Measurements from ENCODE around the gene BAG1. TPM values are rescaled to one million over a fixed set of nuclear protein-coding genes. Genes with fewer than 3 reads are reported as not detected.

BAG1 gene
- total and polyA plus RNA-seq, 2 donors (not counting 1 experiment from before 2014, with no cell fraction given) = 19.7 to 60.2 TPM

GRCh38 chr9:33211695-33212393, 52.7 kb downstream of the BAG1 start:
- Histone ChIP-seq H3K4me2 (replicated peaks; ENCODE audit: low read depth, low read length, poor library complexity, severe bottlenecking) (no peak overlapping the region), H3K9me3 (ENCODE audit: control extremely low read depth in 1 of 3, control insufficient read depth in 2 of 3, insufficient read depth in 1 of 3, low read length in 2 of 3) (no peaks in the 10 kb centered on the region), H4K20me1 (ENCODE audit: control insufficient read depth, insufficient read depth, low read length, poor library complexity, severe bottlenecking) (no peaks in the 10 kb centered on the region), H3K4me3 (ENCODE audit: control extremely low read depth in 1 of 5, extremely low read depth in 1 of 5, insufficient read depth in 1 of 5, low read depth in 2 of 5, low read length in 4 of 5) (no peak overlapping the region), H3K79me2 (ENCODE audit: control insufficient read depth, insufficient read depth, low read length) (no peaks in the 10 kb centered on the region), H2AFZ (ENCODE audit: insufficient read depth, low read depth, low read length, poor library complexity, severe bottlenecking) (no peak overlapping the region), H3K27ac (ENCODE audit: low read length in 2 of 2) (no peak overlapping the region), H3K4me1 (ENCODE audit: control insufficient read depth in 2 of 2, insufficient read depth in 2 of 2, low read length in 2 of 2) (no peaks in the 10 kb centered on the region), H3K36me3 (replicated peaks in 1 of 2; ENCODE audit: control extremely low read depth in 1 of 2, control insufficient read depth in 1 of 2, extremely low read depth in 1 of 2, insufficient read depth in 2 of 2, low read length in 1 of 2) (no peaks in the 10 kb centered on the region), H3K9ac (ENCODE audit: low read length) (no peak overlapping the region), H3K27me3 (replicated peaks in 1 of 4; ENCODE audit: control extremely low read depth in 1 of 4, control insufficient read depth in 3 of 4, insufficient read depth in 4 of 4, low read length in 3 of 4) (peaks cover 0 to 3% (median 0%) of the 10 kb centered on the region in 4 experiments)
- DNase-seq = no peak
- intact Hi-C loops (cut with micrococcal nuclease) = no loop called here
- TF ChIP-seq CTCF (IDR thresholded peaks at IDR 0.05) = no peak
- no peak for TF ChIP-seq EZH2 (IDR thresholded peaks at IDR 0.05; ENCODE audit: borderline replicate concordance, insufficient read depth, low read depth, low read length, poor library complexity, severe bottlenecking)
- Mint-ChIP-seq H3K27ac (no peak overlapping the region), H3K4me3 (no peak overlapping the region), H3K4me1 (peaks cover 4% of the 10 kb centered on the region), H3K27me3 (no peaks in the 10 kb centered on the region), H3K9me3 (ENCODE audit: insufficient read depth) (no peaks in the 10 kb centered on the region)
- POLR2A ChIA-PET = no interaction called here
- no peak for ATAC-seq (ENCODE audit: low read depth)
- WGBS (ENCODE audit: insufficient coverage) = 90% methylated on average over 2 of the region's 3 CpGs
- CTCF ChIA-PET = interaction anchor here (1.0 to 1.9 kb wide), 3 partner anchors 9 to 128 kb away, joined by 3 to 6 read pairs (median 3); no protein-coding TSS in a partner anchor

- Mint-ChIP-seq H3K27ac (no peak overlapping the region), H3K9me3 (ENCODE audit: insufficient read depth) (no peaks in the 10 kb centered on the region), H3K27me3 (no peaks in the 10 kb centered on the region), H3K4me1 (peaks cover 4% of the 10 kb centered on the region), H3K4me3 (no peak overlapping the region)
- no peaks in the 10 kb centered on the region for H4K20me1 ChIP-seq (ENCODE audit: control insufficient read depth, insufficient read depth, low read length, poor library complexity, severe bottlenecking)
- peaks cover 0 to 3% (median 0%) of the 10 kb centered on the region in 4 experiments for H3K27me3 ChIP-seq (replicated peaks in 1 of 4; ENCODE audit: control extremely low read depth in 1 of 4, control insufficient read depth in 3 of 4, insufficient read depth in 4 of 4, low read length in 3 of 4)
- intact Hi-C loops (cut with micrococcal nuclease) = no loop called here
- no peaks in the 10 kb centered on the region for H3K79me2 ChIP-seq (ENCODE audit: control insufficient read depth, insufficient read depth, low read length)
- no peak overlapping the region for H3K27ac ChIP-seq (ENCODE audit: low read length in 2 of 2)
- DNase-seq = no peak
- ChIA-PET POLR2A (no interaction called here), CTCF (no interaction called here)
- H3K9ac ChIP-seq (ENCODE audit: low read length) = no peak overlapping the region
- no peaks in the 10 kb centered on the region for H3K36me3 ChIP-seq (replicated peaks in 1 of 2; ENCODE audit: control extremely low read depth in 1 of 2, control insufficient read depth in 1 of 2, extremely low read depth in 1 of 2, insufficient read depth in 2 of 2, low read length in 1 of 2)
- H3K4me3 ChIP-seq (ENCODE audit: control extremely low read depth in 1 of 5, extremely low read depth in 1 of 5, insufficient read depth in 1 of 5, low read depth in 2 of 5, low read length in 4 of 5) = no peak overlapping the region
- H2AFZ ChIP-seq (ENCODE audit: insufficient read depth, low read depth, low read length, poor library complexity, severe bottlenecking) = no peak overlapping the region
- TF ChIP-seq CTCF (IDR thresholded peaks at IDR 0.05) (no peak), EZH2 (IDR thresholded peaks at IDR 0.05; ENCODE audit: borderline replicate concordance, insufficient read depth, low read depth, low read length, poor library complexity, severe bottlenecking) (no peak)
- no peaks in the 10 kb centered on the region for H3K9me3 ChIP-seq (ENCODE audit: control extremely low read depth in 1 of 3, control insufficient read depth in 2 of 3, insufficient read depth in 1 of 3, low read length in 2 of 3)
- no peaks in the 10 kb centered on the region for H3K4me1 ChIP-seq (ENCODE audit: control insufficient read depth in 2 of 2, insufficient read depth in 2 of 2, low read length in 2 of 2)
- H3K4me2 ChIP-seq (replicated peaks; ENCODE audit: low read depth, low read length, poor library complexity, severe bottlenecking) = no peak overlapping the region
- 88% methylated on average over 1 of the region's 4 CpGs for WGBS (ENCODE audit: insufficient coverage)
- ATAC-seq (ENCODE audit: low read depth) = no peak
Observed at GRCh38 chr9:33210006-33210715, 54.3 kb downstream of the BAG1 start.

Data from B cell (primary cell).